WERI-Rb-1 (cell line): ENCODE results near the gene ST3GAL3.

Experiments used
- DNase-seq: peaks from one replicate; pipeline ENCODE4 v3.0.0-alpha.2; 2020
- H3K27ac ChIP-seq: fragments of 250-450 bp; sonication (Bioruptor Pico); 2 replicates; pipeline ENCODE4 v1.5.1; 2020; ENCODE audit warnings: mild to moderate bottlenecking, moderate library complexity
- H3K27me3 ChIP-seq: fragments of 250-450 bp; sonication (Bioruptor Pico); 2 replicates; pipeline ENCODE4 v1.5.1; 2021; ENCODE audit warnings: mild to moderate bottlenecking, low read depth, moderate library complexity; ENCODE audit not compliant: insufficient read depth, severe bottlenecking
- H3K36me3 ChIP-seq: fragments of 250-450 bp; sonication (Bioruptor Pico); 2 replicates; pipeline ENCODE4 v1.5.1; 2020; ENCODE audit warnings: mild to moderate bottlenecking, moderate library complexity
- H3K4me3 ChIP-seq: 2 replicates; pipeline ENCODE4 v1.5.1; 2011; ENCODE audit warnings: low read depth, mild to moderate bottlenecking, control low read depth, low read length
- H3K9me3 ChIP-seq: fragments of 250-450 bp; sonication (Bioruptor Pico); 2 replicates; pipeline ENCODE4 v1.5.1; 2021; ENCODE audit warnings: mild to moderate bottlenecking, moderate library complexity; ENCODE audit not compliant: severe bottlenecking
- TF ChIP-seq, protein P1 (sequence below): IDR thresholded peaks from 2 replicates; pipeline ENCODE4 v1.5.1; 2011; ENCODE audit warnings: low read depth, mild to moderate bottlenecking, control low read depth, inconsistent platforms, low read length

The ST3GAL3 gene

DNA sequence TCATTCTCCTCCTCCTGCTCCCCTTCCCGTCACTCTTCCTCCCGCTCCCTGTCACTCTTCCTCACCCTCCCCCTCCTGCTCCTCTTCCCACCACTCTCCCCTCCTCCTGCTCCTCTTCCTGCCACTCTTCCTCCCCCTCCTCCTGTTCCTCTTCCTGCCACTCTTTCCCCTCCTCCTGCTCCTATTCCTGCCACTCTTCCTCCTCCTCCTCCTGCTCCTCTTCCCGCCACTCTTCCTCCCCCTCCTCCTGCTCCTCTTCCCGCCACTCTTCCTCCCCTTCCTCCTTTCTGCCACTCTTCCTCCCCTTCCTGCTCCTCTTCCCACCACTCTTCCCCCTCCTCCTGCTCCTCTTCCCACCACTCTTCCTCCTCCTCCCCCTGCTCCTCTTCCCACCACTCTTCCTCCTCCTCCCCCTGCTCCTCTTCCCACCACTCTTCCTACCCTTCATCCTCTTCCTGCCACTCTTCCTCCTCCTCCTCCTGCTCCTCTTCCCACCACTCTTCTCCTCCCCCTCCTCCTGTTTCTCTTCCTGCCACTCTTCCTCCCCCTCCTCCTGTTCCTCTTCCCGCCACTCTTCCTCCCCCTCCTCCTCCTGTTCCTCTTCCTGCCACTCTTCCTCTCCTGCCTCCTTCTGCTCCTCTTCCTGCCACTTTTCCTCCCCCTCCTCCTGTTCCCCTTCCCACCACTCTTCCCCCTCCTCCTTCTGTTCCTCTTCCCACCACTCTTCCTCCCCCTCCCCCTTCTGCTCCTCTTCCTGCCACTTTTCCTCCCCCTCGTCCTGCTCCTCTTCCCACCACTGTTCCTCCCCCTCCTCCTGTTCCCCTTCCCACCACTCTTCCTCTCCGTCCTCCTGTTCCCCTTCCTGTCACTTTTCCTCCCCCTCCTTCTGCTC lies 197.6 kb downstream of the ST3GAL3 start:
- TF ChIP-seq, protein P1, sequence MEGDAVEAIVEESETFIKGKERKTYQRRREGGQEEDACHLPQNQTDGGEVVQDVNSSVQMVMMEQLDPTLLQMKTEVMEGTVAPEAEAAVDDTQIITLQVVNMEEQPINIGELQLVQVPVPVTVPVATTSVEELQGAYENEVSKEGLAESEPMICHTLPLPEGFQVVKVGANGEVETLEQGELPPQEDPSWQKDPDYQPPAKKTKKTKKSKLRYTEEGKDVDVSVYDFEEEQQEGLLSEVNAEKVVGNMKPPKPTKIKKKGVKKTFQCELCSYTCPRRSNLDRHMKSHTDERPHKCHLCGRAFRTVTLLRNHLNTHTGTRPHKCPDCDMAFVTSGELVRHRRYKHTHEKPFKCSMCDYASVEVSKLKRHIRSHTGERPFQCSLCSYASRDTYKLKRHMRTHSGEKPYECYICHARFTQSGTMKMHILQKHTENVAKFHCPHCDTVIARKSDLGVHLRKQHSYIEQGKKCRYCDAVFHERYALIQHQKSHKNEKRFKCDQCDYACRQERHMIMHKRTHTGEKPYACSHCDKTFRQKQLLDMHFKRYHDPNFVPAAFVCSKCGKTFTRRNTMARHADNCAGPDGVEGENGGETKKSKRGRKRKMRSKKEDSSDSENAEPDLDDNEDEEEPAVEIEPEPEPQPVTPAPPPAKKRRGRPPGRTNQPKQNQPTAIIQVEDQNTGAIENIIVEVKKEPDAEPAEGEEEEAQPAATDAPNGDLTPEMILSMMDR, result no peak
- H3K36me3 ChIP-seq, result no peaks in the 10 kb centered on the region
- H3K4me3 ChIP-seq, result no peak overlapping the region
- H3K27me3 ChIP-seq, result no peaks in the 10 kb centered on the region
- no peak for DNase-seq
- H3K27ac ChIP-seq, result no peak overlapping the region
- H3K9me3 ChIP-seq, result no peaks in the 10 kb centered on the region

DNA sequence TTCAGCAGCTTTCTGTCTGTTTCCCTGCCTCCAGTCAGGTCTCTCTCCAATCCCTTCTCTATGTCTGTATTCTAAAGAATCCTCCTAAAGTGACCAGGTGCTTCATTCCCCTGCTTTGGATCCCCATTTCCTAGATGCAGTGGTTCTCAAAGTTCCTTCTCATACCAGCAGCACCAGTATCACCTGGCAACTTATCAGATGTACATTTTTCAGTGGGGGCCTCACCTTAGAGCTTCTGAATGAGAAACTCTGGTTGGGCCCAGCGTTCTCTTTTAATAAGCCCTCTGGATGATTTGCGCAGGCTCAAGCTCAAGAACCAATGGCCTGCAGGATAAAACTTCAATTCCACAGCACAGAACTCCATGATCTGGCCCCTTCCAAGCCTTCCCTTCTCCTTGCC lies 200.9 kb downstream of the ST3GAL3 start:
- no peaks in the 10 kb centered on the region for H3K36me3 ChIP-seq
- no peaks in the 10 kb centered on the region for H3K27me3 ChIP-seq
- H3K9me3 ChIP-seq, result no peaks in the 10 kb centered on the region
- no peak overlapping the region for H3K27ac ChIP-seq
- TF ChIP-seq, protein P1, result no peak
- no peak overlapping the region for H3K4me3 ChIP-seq
- DNase-seq, result no peak

DNA sequence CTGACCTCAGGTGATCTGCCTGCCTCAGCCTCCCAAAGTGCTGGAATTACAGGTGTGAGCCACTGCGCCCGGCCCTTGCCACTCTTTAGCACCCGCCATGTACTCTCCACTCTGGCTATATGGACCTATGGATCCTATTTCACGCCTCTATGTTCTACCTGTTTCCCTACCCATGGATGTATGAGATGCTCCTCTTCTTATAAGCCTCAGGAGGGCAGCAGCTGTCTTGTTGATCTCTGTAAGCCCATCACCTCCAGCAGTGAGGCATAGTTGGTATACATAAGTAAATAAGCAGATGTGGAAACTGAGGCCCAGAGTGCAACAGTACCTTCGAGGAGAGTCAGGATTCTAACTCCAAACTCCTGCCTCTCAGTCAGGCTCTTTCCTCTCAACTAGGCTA lies 201.5 kb downstream of the ST3GAL3 start:
- DNase-seq, result no peak
- H3K36me3 ChIP-seq, result no peaks in the 10 kb centered on the region
- H3K9me3 ChIP-seq, result no peaks in the 10 kb centered on the region
- TF ChIP-seq, protein P1, result peak; percentile 37; the same call in 1 of the 2 replicates
- no peaks in the 10 kb centered on the region for H3K27me3 ChIP-seq
- no peak overlapping the region for H3K27ac ChIP-seq
- H3K4me3 ChIP-seq, result no peak overlapping the region

DNA sequence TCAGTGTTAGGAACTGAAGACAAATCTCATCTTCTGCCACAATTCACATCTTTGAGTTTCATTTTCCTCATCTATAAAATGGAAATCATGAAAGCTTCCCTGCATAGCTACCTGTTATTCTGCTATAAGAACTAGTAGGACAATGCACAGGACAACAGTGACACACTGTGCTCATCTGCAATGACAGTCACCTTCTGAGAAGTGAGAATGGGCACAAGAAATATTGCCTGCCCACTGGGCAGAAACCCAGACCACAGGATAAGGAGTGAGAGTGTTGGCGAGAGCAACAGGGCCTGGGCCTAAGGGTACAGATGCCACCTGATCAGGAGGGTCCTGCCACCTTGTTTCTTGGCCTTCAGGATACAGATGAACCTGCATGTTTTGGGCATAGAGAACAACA lies 203.0 kb downstream of the ST3GAL3 start:
- TF ChIP-seq, protein P1, result no peak
- DNase-seq, result no peak
- H3K27me3 ChIP-seq, result no peaks in the 10 kb centered on the region
- no peaks in the 10 kb centered on the region for H3K36me3 ChIP-seq
- no peaks in the 10 kb centered on the region for H3K9me3 ChIP-seq
- no peak overlapping the region for H3K4me3 ChIP-seq
- no peak overlapping the region for H3K27ac ChIP-seq

DNA sequence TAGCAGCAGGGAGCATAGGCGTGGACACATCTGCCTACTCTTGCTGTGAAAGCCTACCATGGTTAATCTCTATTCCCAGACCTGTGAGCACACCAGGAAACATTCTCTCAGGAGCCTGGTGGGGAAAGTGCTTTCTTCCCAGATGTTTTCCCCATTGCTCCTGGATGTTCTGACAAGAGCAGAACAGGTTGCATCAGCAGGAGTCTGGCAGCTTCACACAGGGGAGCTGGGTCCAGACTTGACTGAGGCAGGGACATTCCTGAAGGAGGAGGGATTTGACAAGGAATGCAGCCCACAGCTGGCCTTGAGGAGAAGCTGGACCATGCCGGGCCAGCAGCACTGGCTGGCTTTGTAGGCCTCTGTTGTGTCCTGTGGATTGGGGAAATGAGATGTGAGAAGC lies 205.3 kb downstream of the ST3GAL3 start:
- Histone ChIP-seq H3K4me3 (no peak overlapping the region), H3K36me3 (no peaks in the 10 kb centered on the region), H3K27ac (no peak overlapping the region), H3K27me3 (no peaks in the 10 kb centered on the region), H3K9me3 (no peaks in the 10 kb centered on the region)
- TF ChIP-seq, protein P1, result no peak
- no peak for DNase-seq
